CD1c-positive myeloid dendritic cell (primary cell): ENCODE data around the gene AMIGO3.
"Not testable (repeated sequence)": the region's sequence is repeated elsewhere in the genome, so short reads cannot be mapped to it uniquely, and the experiment has no call there.

Experiments used
- DNase-seq: peaks from one replicate; pipeline ENCODE4 v3.0.0-alpha.2; 2016; ENCODE audit errors: extremely low spot score

The AMIGO3 gene

GRCh38 chr3:49689046-49689907 is 30.2 kb downstream of the AMIGO3 start, which contains the start of the genes MST1 and RNF123:
MST1 (minus strand) TSS chr3:49689474; CDS start chr3:49688691, 783 bp downstream.
RNF123 (plus strand) TSS chr3:49689557; CDS start chr3:49691166, 1,609 bp downstream.
- DNase-seq = peak; percentile 95

- not testable (repeated sequence) for DNase-seq
These were observed 31.0 kb downstream of the AMIGO3 start for GRCh38 chr3:49688338-49689045.

- not testable (repeated sequence) for DNase-seq
These were observed 32.1 kb downstream of the AMIGO3 start for GRCh38 chr3:49687424-49687795.

- DNase-seq = peak; percentile 65
These were observed 32.6 kb downstream of the AMIGO3 start for GRCh38 chr3:49686769-49687423.

- not testable (repeated sequence) for DNase-seq
These were observed 33.1 kb downstream of the AMIGO3 start for GRCh38 chr3:49686346-49686745.

- DNase-seq = not testable (repeated sequence)
These were observed 33.6 kb downstream of the AMIGO3 start for GRCh38 chr3:49685846-49686245.

- not testable (repeated sequence) for DNase-seq
These were observed 34.4 kb downstream of the AMIGO3 start for GRCh38 chr3:49685103-49685502.

- not testable (repeated sequence) for DNase-seq
These were observed 35.0 kb downstream of the AMIGO3 start for GRCh38 chr3:49684453-49684852.

GRCh38 chr3:49683162-49683561 is 36.3 kb downstream of the AMIGO3 start:
- no peak for DNase-seq

- no peak for DNase-seq
These were observed 37.9 kb downstream of the AMIGO3 start for GRCh38 chr3:49681543-49681942.

- DNase-seq = no peak
These were observed 38.3 kb downstream of the AMIGO3 start for GRCh38 chr3:49681232-49681522.

GRCh38 chr3:49680493-49681231 is 38.8 kb downstream of the AMIGO3 start:
- no peak for DNase-seq

GRCh38 chr3:49675912-49676311 is 43.6 kb downstream of the AMIGO3 start:
- DNase-seq = no peak

GRCh38 chr3:49674497-49674983 is 44.9 kb downstream of the AMIGO3 start:
- DNase-seq = no peak

- DNase-seq = peak; percentile 98
These were observed 45.6 kb downstream of the AMIGO3 start, which contains the start of gene APEH for GRCh38 chr3:49673715-49674496. APEH (plus strand) TSS chr3:49674351; CDS start chr3:49674402, 51 bp downstream.

- DNase-seq = peak; percentile 45
These were observed 46.3 kb downstream of the AMIGO3 start for GRCh38 chr3:49673121-49673714.

- peak; percentile 71 for DNase-seq
These were observed 47.9 kb downstream of the AMIGO3 start for GRCh38 chr3:49671291-49672288.

GRCh38 chr3:49670940-49671290 is 48.6 kb downstream of the AMIGO3 start:
- no peak for DNase-seq

- no peak for DNase-seq
These were observed 50.1 kb downstream of the AMIGO3 start for GRCh38 chr3:49669352-49669751.
